H9 (cell line): ENCODE results near the gene CFAP77. TPM values are rescaled to one million over a fixed set of nuclear protein-coding genes. Genes with fewer than 3 reads are reported as not detected.

Experiments
- DNase-seq: peaks from one replicate; pipeline ENCODE4 v3.0.0-alpha.2; 2017
- H2AFZ ChIP-seq: one replicate; pipeline ENCODE4 v1.6.1; 2013; ENCODE audit warnings: mild to moderate bottlenecking, low read length, control low read depth, moderate library complexity
- H2AK5ac ChIP-seq: 2 replicates; pipeline ENCODE4 v1.6.1; 2013; ENCODE audit warnings: low read length, control low read depth, mixed read lengths; ENCODE audit not compliant: insufficient read length
- H2BK120ac ChIP-seq: one replicate; pipeline ENCODE4 v1.6.1; 2013; ENCODE audit warnings: low read depth, mild to moderate bottlenecking, low read length, control low read depth, inconsistent platforms; ENCODE audit not compliant: poor library complexity, severe bottlenecking
- H2BK12ac ChIP-seq: 2 replicates; pipeline ENCODE4 v1.6.1; 2013; ENCODE audit warnings: low read length, control low read depth, mixed read lengths, low read depth; ENCODE audit not compliant: insufficient read length
- H2BK15ac ChIP-seq: 2 replicates; pipeline ENCODE4 v1.6.1; 2013; ENCODE audit warnings: low read depth, low read length, control low read depth
- H2BK20ac ChIP-seq: one replicate; pipeline ENCODE4 v1.6.1; 2013; ENCODE audit warnings: low read depth, mild to moderate bottlenecking, low read length, control low read depth, inconsistent platforms; ENCODE audit not compliant: poor library complexity, severe bottlenecking
- H2BK5ac ChIP-seq: 2 replicates; pipeline ENCODE4 v1.6.1; 2013; ENCODE audit warnings: low read length, control low read depth, mixed read lengths; ENCODE audit not compliant: insufficient read length
- H3K14ac ChIP-seq: 2 replicates; pipeline ENCODE4 v1.6.1; 2013; ENCODE audit warnings: low read length, control low read depth; ENCODE audit not compliant: insufficient read depth
- H3K18ac ChIP-seq: 2 replicates; pipeline ENCODE4 v1.6.1; 2013; ENCODE audit warnings: low read depth, mild to moderate bottlenecking, mixed read lengths, low read length, control low read depth; ENCODE audit not compliant: insufficient read length
- H3K23ac ChIP-seq: 2 replicates; pipeline ENCODE4 v1.6.1; 2013; ENCODE audit warnings: low read length, control low read depth, mixed read lengths, low read depth; ENCODE audit not compliant: insufficient read length
- H3K23me2 ChIP-seq: 2 replicates; pipeline ENCODE4 v1.6.1; 2013; ENCODE audit warnings: low read depth, mild to moderate bottlenecking, mixed read lengths, low read length, control low read depth; ENCODE audit not compliant: insufficient read length, poor library complexity, severe bottlenecking
- H3K27ac ChIP-seq: 2 replicates; pipeline ENCODE4 v1.5.1; 2013; ENCODE audit warnings: low read length, control low read depth, mixed read lengths, low read depth; ENCODE audit not compliant: insufficient read length
- H3K27me3 ChIP-seq: 2 replicates; pipeline ENCODE4 v1.6.1; 2013; ENCODE audit warnings: low read length, control low read depth, inconsistent platforms; ENCODE audit not compliant: insufficient read depth
- H3K4ac ChIP-seq: 2 replicates; pipeline ENCODE4 v1.6.1; 2013; ENCODE audit warnings: low read depth, mild to moderate bottlenecking, control low read depth, inconsistent platforms, low read length, moderate library complexity
- H3K4me1 ChIP-seq: 2 replicates; pipeline ENCODE4 v1.6.1; 2013; ENCODE audit warnings: low read length, control low read depth, inconsistent platforms; ENCODE audit not compliant: insufficient read depth
- H3K4me2 ChIP-seq: 2 replicates; pipeline ENCODE4 v1.6.1; 2013; ENCODE audit warnings: low read length, control low read depth, mixed read lengths; ENCODE audit not compliant: insufficient read length, insufficient read depth
- H3K56ac ChIP-seq: 2 replicates; pipeline ENCODE4 v1.6.1; 2013; ENCODE audit warnings: low read depth, mild to moderate bottlenecking, mixed read lengths, low read length, control low read depth; ENCODE audit not compliant: insufficient read length
- H3K79me1 ChIP-seq: 2 replicates; pipeline ENCODE4 v1.6.1; 2013; ENCODE audit warnings: low read depth, mild to moderate bottlenecking, moderate library complexity, low read length, control low read depth, inconsistent platforms; ENCODE audit not compliant: insufficient read depth, poor library complexity, severe bottlenecking
- H3K79me2 ChIP-seq: 2 replicates; pipeline ENCODE4 v1.6.1; 2013; ENCODE audit warnings: low read length, control low read depth, inconsistent platforms; ENCODE audit not compliant: insufficient read depth
- H3K9ac ChIP-seq: 2 replicates; pipeline ENCODE4 v1.6.1; 2013; ENCODE audit warnings: low read length, control low read depth, mixed read lengths; ENCODE audit not compliant: insufficient read length; ENCODE audit errors: extremely low read depth
- H3K9me3 ChIP-seq: one replicate; pipeline ENCODE4 v1.6.1; 2013; ENCODE audit warnings: low read depth, low read length, inconsistent platforms; ENCODE audit not compliant: control insufficient read depth
- H3T11ph ChIP-seq: one replicate; pipeline ENCODE4 v1.6.1; 2013; ENCODE audit warnings: mild to moderate bottlenecking, low read length, control low read depth, inconsistent platforms
- H4K20me1 ChIP-seq: one replicate; pipeline ENCODE4 v1.6.1; 2013; ENCODE audit not compliant: control insufficient read depth, insufficient read length, insufficient read depth
- H4K5ac ChIP-seq: 2 replicates; pipeline ENCODE4 v1.6.1; 2013; ENCODE audit warnings: low read depth, mild to moderate bottlenecking, mixed read lengths, low read length, control low read depth; ENCODE audit not compliant: insufficient read length
- H4K8ac ChIP-seq: replicated peaks from 2 replicates; pipeline ENCODE4 v1.6.1; 2013; ENCODE audit warnings: low read length, control low read depth, mixed read lengths, low read depth; ENCODE audit not compliant: insufficient read length
- H4K91ac ChIP-seq: 2 replicates; pipeline ENCODE4 v1.6.1; 2013; ENCODE audit warnings: low read depth, mild to moderate bottlenecking, moderate library complexity, mixed read lengths, low read length, control low read depth; ENCODE audit not compliant: insufficient read length
- H3K27ac Mint-ChIP-seq, 3 experiments: 2 replicates in 2 of 3; 3 replicates in 1 of 3; pipeline ENCODE4 v1.8.0; 2020 to 2021; ENCODE audit warnings: mixed read lengths in 3 of 3, mild to moderate bottlenecking in 1 of 3, moderate library complexity in 1 of 3
- H3K27me3 Mint-ChIP-seq: 2 replicates; pipeline ENCODE4 v1.8.0; 2021; ENCODE audit warnings: low read depth, mild to moderate bottlenecking, moderate library complexity, mixed read lengths
- H3K36me3 Mint-ChIP-seq, 3 experiments: 2 replicates in 2 of 3; 3 replicates in 1 of 3; pipeline ENCODE4 v1.8.0; 2020 to 2021; ENCODE audit warnings: low read depth in 3 of 3, mixed read lengths in 3 of 3; ENCODE audit not compliant: insufficient read depth in 1 of 3
- H3K4me1 Mint-ChIP-seq, 2 experiments: 2 replicates each; pipeline ENCODE4 v1.8.0; 2020; ENCODE audit warnings: mixed read lengths in 2 of 2
- H3K4me3 Mint-ChIP-seq, 2 experiments: 2 replicates in 1 of 2; 3 replicates in 1 of 2; pipeline ENCODE4 v1.8.0; 2020 to 2021; ENCODE audit warnings: mild to moderate bottlenecking in 2 of 2, mixed read lengths in 2 of 2, moderate library complexity in 1 of 2
- H3K9me3 Mint-ChIP-seq, 2 experiments: 2 replicates in 1 of 2; 3 replicates in 1 of 2; pipeline ENCODE4 v1.8.0; 2020; ENCODE audit warnings: mild to moderate bottlenecking in 2 of 2, mixed read lengths in 2 of 2, moderate library complexity in 1 of 2
- WGBS: extraction: QIAGEN DNeasy Blood & Tissue Kit; methylation state at CpG from one replicate; pipeline ENCODE4 v1.1.7; 2013; ENCODE audit warnings: missing lambda C conversion rate, low lambda C conversion rate, mixed read lengths; ENCODE audit not compliant: insufficient read length; ENCODE audit errors: extremely low coverage; 5-methylcytosine and 5-hydroxymethylcytosine counted together
- total RNA-seq: library from RNA; stranded (reverse); gene quantifications from 2 replicates; pipeline ENCODE4 v1.2.1, GENCODE V29; 2021
- TF ChIP-seq, protein P1 (sequence below): fragments of 200-600 bp; sonication (generic); conservative IDR thresholded peaks from 3 replicates; pipeline ENCODE4 v1.8.0; 2021; ENCODE audit warnings: antibody characterized with exemption, mild to moderate bottlenecking

The CFAP77 gene
- total RNA-seq, 1 experiment from 2014 or later = 0.72 TPM

DNA sequence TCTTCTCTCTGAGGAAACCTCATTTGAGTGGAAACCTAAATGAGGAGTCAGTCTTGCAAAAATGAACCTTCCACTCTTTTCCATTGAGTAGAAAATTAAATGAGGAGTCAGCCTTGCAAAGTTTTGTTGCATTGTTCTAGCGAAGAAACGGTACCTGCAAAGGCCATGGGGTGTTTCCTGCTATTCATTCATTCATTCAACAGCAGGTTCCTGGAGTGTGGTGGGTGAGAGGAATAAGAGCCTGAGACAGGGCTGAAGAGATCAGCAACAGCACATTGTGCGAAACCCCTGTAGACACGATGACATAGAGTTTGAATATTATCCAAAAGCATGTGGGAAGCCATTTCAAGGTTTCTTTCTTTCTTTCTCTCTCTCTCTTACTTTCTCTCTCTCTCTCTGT lies 40.6 kb upstream of the CFAP77 start:
- Mint-ChIP-seq H3K36me3 (no peaks in the 10 kb centered on the region), H3K9me3 (no peaks in the 10 kb centered on the region), H3K4me3 (no peak overlapping the region), H3K4me1 (peaks cover 2 to 3% of the 10 kb centered on the region in 2 experiments; a peak in 2 of 4 replicates), H3K27ac (no peak overlapping the region), H3K27me3 (no peaks in the 10 kb centered on the region; the same call in 1 of the 2 replicates)
- Histone ChIP-seq H3K9ac (no peak overlapping the region), H2BK120ac (no peak overlapping the region), H3T11ph (no peak overlapping the region), H3K79me1 (no peaks in the 10 kb centered on the region), H4K8ac (no peak overlapping the region), H3K23me2 (no peaks in the 10 kb centered on the region), H3K4me1 (no peaks in the 10 kb centered on the region), H3K9me3 (no peaks in the 10 kb centered on the region), H3K27me3 (no peaks in the 10 kb centered on the region), H2BK5ac (no peak overlapping the region), H3K56ac (no peak overlapping the region), H4K20me1 (no peaks in the 10 kb centered on the region), H2BK15ac (no peak overlapping the region), H4K5ac (no peak overlapping the region), H3K23ac (no peak overlapping the region), H3K79me2 (no peaks in the 10 kb centered on the region), H4K91ac (no peak overlapping the region), H3K18ac (no peak overlapping the region), H3K14ac (no peak overlapping the region), H2AK5ac (no peak overlapping the region), H2AFZ (no peak overlapping the region), H2BK20ac (no peak overlapping the region), H2BK12ac (no peak overlapping the region), H3K4me2 (no peak overlapping the region), H3K27ac (no peak overlapping the region), H3K4ac (no peak overlapping the region)
- TF ChIP-seq, protein P1, sequence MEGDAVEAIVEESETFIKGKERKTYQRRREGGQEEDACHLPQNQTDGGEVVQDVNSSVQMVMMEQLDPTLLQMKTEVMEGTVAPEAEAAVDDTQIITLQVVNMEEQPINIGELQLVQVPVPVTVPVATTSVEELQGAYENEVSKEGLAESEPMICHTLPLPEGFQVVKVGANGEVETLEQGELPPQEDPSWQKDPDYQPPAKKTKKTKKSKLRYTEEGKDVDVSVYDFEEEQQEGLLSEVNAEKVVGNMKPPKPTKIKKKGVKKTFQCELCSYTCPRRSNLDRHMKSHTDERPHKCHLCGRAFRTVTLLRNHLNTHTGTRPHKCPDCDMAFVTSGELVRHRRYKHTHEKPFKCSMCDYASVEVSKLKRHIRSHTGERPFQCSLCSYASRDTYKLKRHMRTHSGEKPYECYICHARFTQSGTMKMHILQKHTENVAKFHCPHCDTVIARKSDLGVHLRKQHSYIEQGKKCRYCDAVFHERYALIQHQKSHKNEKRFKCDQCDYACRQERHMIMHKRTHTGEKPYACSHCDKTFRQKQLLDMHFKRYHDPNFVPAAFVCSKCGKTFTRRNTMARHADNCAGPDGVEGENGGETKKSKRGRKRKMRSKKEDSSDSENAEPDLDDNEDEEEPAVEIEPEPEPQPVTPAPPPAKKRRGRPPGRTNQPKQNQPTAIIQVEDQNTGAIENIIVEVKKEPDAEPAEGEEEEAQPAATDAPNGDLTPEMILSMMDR = no peak
- DNase-seq = no peak
- WGBS = no CpG with 5 or more reads among the region's 4 CpGs
